MM.1S (cell line): ENCODE results near the gene CS.
A peak's percentile ranks its signal among the peaks of the same experiment; 100 is the strongest.

Experiments used
- DNase-seq: peaks from one replicate; pipeline ENCODE4 v3.0.0-alpha.2; 2015
- H2AFZ ChIP-seq: fragments of 300-600 bp; sonication (generic); 2 replicates; pipeline ENCODE4 v1.6.0; 2016; ENCODE audit warnings: antibody characterized with exemption, low read length
- H3F3A ChIP-seq: fragments of 300-600 bp; sonication (generic); 2 replicates; pipeline ENCODE4 v1.6.1; 2016; ENCODE audit warnings: mild to moderate bottlenecking, antibody characterized with exemption, low read length, moderate library complexity, mixed read lengths; ENCODE audit not compliant: insufficient read depth
- H3K27ac ChIP-seq: fragments of 300-600 bp; sonication (generic); 2 replicates; pipeline ENCODE4 v1.5.1; 2016; ENCODE audit warnings: mild to moderate bottlenecking, low read length
- H3K27me3 ChIP-seq: fragments of 300-600 bp; sonication (generic); replicated peaks from 2 replicates; pipeline ENCODE4 v1.6.0; 2016; ENCODE audit warnings: low read length; ENCODE audit not compliant: insufficient read depth
- H3K36me3 ChIP-seq: fragments of 300-600 bp; sonication (generic); replicated peaks from 2 replicates; pipeline ENCODE4 v1.6.1; 2016; ENCODE audit warnings: mild to moderate bottlenecking, low read length, mixed read lengths; ENCODE audit not compliant: insufficient read depth
- H3K4me1 ChIP-seq: fragments of 300-600 bp; sonication (generic); 2 replicates; pipeline ENCODE4 v1.6.1; 2016; ENCODE audit warnings: low read length, mixed read lengths
- H3K4me2 ChIP-seq: fragments of 300-600 bp; sonication (generic); 2 replicates; pipeline ENCODE4 v1.6.0; 2016; ENCODE audit warnings: low read depth, low read length
- H3K4me3 ChIP-seq: fragments of 300-600 bp; sonication (generic); 2 replicates; pipeline ENCODE4 v1.5.1; 2016; ENCODE audit warnings: low read length, mixed read lengths
- H3K79me2 ChIP-seq: fragments of 300-600 bp; sonication (generic); 2 replicates; pipeline ENCODE4 v1.6.1; 2016; ENCODE audit warnings: mixed run types, low read length, mixed read lengths
- H3K9ac ChIP-seq: fragments of 300-600 bp; sonication (generic); 2 replicates; pipeline ENCODE4 v1.6.1; 2016; ENCODE audit warnings: low read length, mixed read lengths
- H3K9me2 ChIP-seq: fragments of 300-600 bp; sonication (generic); replicated peaks from 2 replicates; pipeline ENCODE4 v1.6.1; 2016; ENCODE audit warnings: mild to moderate bottlenecking, low read length, mixed read lengths; ENCODE audit not compliant: insufficient read depth
- H3K9me3 ChIP-seq: fragments of 300-600 bp; sonication (generic); replicated peaks from 2 replicates; pipeline ENCODE4 v1.6.1; 2016; ENCODE audit warnings: mild to moderate bottlenecking, low read length, mixed read lengths; ENCODE audit not compliant: insufficient read depth
- H4K20me1 ChIP-seq: fragments of 300-600 bp; sonication (generic); 2 replicates; pipeline ENCODE4 v1.6.1; 2016; ENCODE audit warnings: mild to moderate bottlenecking, low read length, moderate library complexity, mixed read lengths; ENCODE audit not compliant: insufficient read depth
- CTCF ChIP-seq: fragments of 300-600 bp; sonication (generic); IDR thresholded peaks from 2 replicates; pipeline ENCODE4 v1.5.1; 2016; ENCODE audit warnings: antibody characterized with exemption, low read length, mixed read lengths
- EZH2 ChIP-seq: fragments of 300-600 bp; sonication (generic); optimal IDR thresholded peaks from 2 replicates; pipeline ENCODE3; 2017; ENCODE audit warnings: low read depth, mild to moderate bottlenecking, antibody characterized with exemption, low read length, mixed read lengths
- EZH2phosphoT487 ChIP-seq: fragments of 300-600 bp; sonication (generic); IDR thresholded peaks from 2 replicates; pipeline ENCODE4 v1.6.1; 2018; ENCODE audit warnings: antibody characterized with exemption, low read length

The CS gene

GRCh38 chr12:56341616-56342015, 41.5 kb upstream of the CS start:
- H3K79me2 ChIP-seq: peaks cover 19% of the 10 kb centered on the region
- H3K36me3 ChIP-seq: no peaks in the 10 kb centered on the region
- no peak overlapping the region for H3K27ac ChIP-seq
- H3K4me1 ChIP-seq: peaks cover 32% of the 10 kb centered on the region
- TF ChIP-seq EZH2phosphoT487 (no peak), EZH2 (no peak), CTCF (no peak)
- H3K9me3 ChIP-seq: no peaks in the 10 kb centered on the region
- H3K9me2 ChIP-seq: no peaks in the 10 kb centered on the region
- DNase-seq: no peak
- no peak overlapping the region for H3K4me2 ChIP-seq
- H3F3A ChIP-seq: peaks cover 30% of the 10 kb centered on the region
- no peak overlapping the region for H2AFZ ChIP-seq
- no peak overlapping the region for H3K9ac ChIP-seq
- H3K27me3 ChIP-seq: no peaks in the 10 kb centered on the region
- no peak overlapping the region for H3K4me3 ChIP-seq
- H4K20me1 ChIP-seq: no peaks in the 10 kb centered on the region

GRCh38 chr12:56339158-56339422, 39.0 kb upstream of the CS start:
- Histone ChIP-seq H3K9me3 (no peaks in the 10 kb centered on the region), H3K9me2 (no peaks in the 10 kb centered on the region), H2AFZ (peak overlapping the region; percentile 49; the same call in 1 of the 2 replicates), H3K27ac (peak overlapping the region; percentile 99), H3K36me3 (no peaks in the 10 kb centered on the region), H3K4me2 (peak overlapping the region; percentile 99), H3K4me1 (peaks cover 40% of the 10 kb centered on the region), H4K20me1 (no peaks in the 10 kb centered on the region), H3K9ac (peak overlapping the region; percentile 92), H3F3A (peaks cover 38% of the 10 kb centered on the region), H3K79me2 (peaks cover 19% of the 10 kb centered on the region), H3K4me3 (peak overlapping the region; percentile 73), H3K27me3 (no peaks in the 10 kb centered on the region)
- TF ChIP-seq EZH2: no peak
- TF ChIP-seq CTCF: no peak
- no peak for TF ChIP-seq EZH2phosphoT487
- peak; percentile 30 for DNase-seq

GRCh38 chr12:56338308-56339157, 38.4 kb upstream of the CS start, which contains the start of gene IL23A:
IL23A (plus strand) TSS chr12:56338884; CDS start chr12:56339045, 161 bp downstream.
- peak; percentile 93 for DNase-seq
- Histone ChIP-seq H3K27me3 (no peaks in the 10 kb centered on the region), H3K4me1 (peaks cover 40% of the 10 kb centered on the region), H3K4me3 (peak within 1 kb of the TSS; percentile 73), H3K9me2 (no peaks in the 10 kb centered on the region), H3F3A (peaks cover 39% of the 10 kb centered on the region), H2AFZ (peak within 1 kb of the TSS; percentile 49; the same call in 1 of the 2 replicates), H3K4me2 (peak within 1 kb of the TSS; percentile 99), H3K9me3 (no peaks in the 10 kb centered on the region), H3K36me3 (no peaks in the 10 kb centered on the region), H3K79me2 (peaks cover 19% of the 10 kb centered on the region), H3K9ac (peak within 1 kb of the TSS; percentile 92), H4K20me1 (no peaks in the 10 kb centered on the region), H3K27ac (peak within 1 kb of the TSS; percentile 99)
- TF ChIP-seq EZH2 (no peak), EZH2phosphoT487 (no peak)
